GM23338 (cell line): Measurements from ENCODE around the gene CRKL. TPM values are rescaled to one million over a fixed set of nuclear protein-coding genes. Genes with fewer than 3 reads are reported as not detected.
"Not testable (repeated sequence)": the region's sequence is repeated elsewhere in the genome, so short reads cannot be mapped to it uniquely, and the experiment has no call there.

Source experiments
- ATAC-seq: fragments of 200-7000 bp; cut with Tn5 transposase; 3 replicates; pipeline ENCODE4 v1.9.1; 2020
- DNase-seq: peaks from one replicate; pipeline ENCODE4 v3.0.0-alpha.2; 2015; ENCODE audit warnings: low spot score
- H2AFZ ChIP-seq: fragments of 200-600 bp; sonication (generic); 2 replicates; pipeline ENCODE4 v1.8.0; 2016; ENCODE audit warnings: antibody characterized with exemption, mild to moderate bottlenecking, moderate library complexity
- H3F3A ChIP-seq: fragments of 200-600 bp; sonication (generic); replicated peaks from 2 replicates; pipeline ENCODE4 v1.8.0; 2017; ENCODE audit warnings: antibody characterized with exemption, mixed run types, low read depth
- H3K27ac ChIP-seq: fragments of 200-600 bp; sonication (generic); 2 replicates; pipeline ENCODE4 v1.6.1; 2016; ENCODE audit warnings: low read depth
- H3K27me3 ChIP-seq: fragments of 200-600 bp; sonication (generic); 2 replicates; pipeline ENCODE4 v1.8.0; 2016; ENCODE audit warnings: mild to moderate bottlenecking, mixed run types, moderate library complexity; ENCODE audit not compliant: insufficient read depth
- H3K36me3 ChIP-seq: fragments of 200-600 bp; sonication (generic); 2 replicates; pipeline ENCODE4 v1.8.0; 2016; ENCODE audit warnings: mild to moderate bottlenecking; ENCODE audit not compliant: insufficient read depth
- H3K4me1 ChIP-seq: fragments of 200-600 bp; sonication (generic); 2 replicates; pipeline ENCODE4 v1.8.0; 2016; ENCODE audit warnings: mild to moderate bottlenecking, moderate library complexity; ENCODE audit not compliant: insufficient read depth
- H3K4me2 ChIP-seq: fragments of 200-600 bp; sonication (generic); 2 replicates; pipeline ENCODE4 v1.7.1; 2017; ENCODE audit warnings: mixed run types
- H3K4me3 ChIP-seq: fragments of 200-600 bp; sonication (generic); 2 replicates; pipeline ENCODE4 v1.6.1; 2016; ENCODE audit warnings: mixed run types
- H3K79me2 ChIP-seq: fragments of 200-600 bp; sonication (generic); replicated peaks from 2 replicates; pipeline ENCODE4 v1.8.0; 2017; ENCODE audit warnings: mild to moderate bottlenecking; ENCODE audit not compliant: insufficient read depth
- H3K9me2 ChIP-seq: fragments of 200-600 bp; sonication (generic); 2 replicates; pipeline ENCODE4 v1.8.0; 2017; ENCODE audit not compliant: insufficient read depth
- H4K20me1 ChIP-seq: fragments of 200-600 bp; sonication (generic); replicated peaks from 2 replicates; pipeline ENCODE4 v1.8.0; 2017; ENCODE audit warnings: mild to moderate bottlenecking; ENCODE audit not compliant: insufficient read depth
- H3K27ac Mint-ChIP-seq: 2 replicates; pipeline ENCODE4 v1.8.0; 2020; ENCODE audit warnings: inconsistent platforms, mild to moderate bottlenecking, moderate library complexity, mixed read lengths
- H3K27me3 Mint-ChIP-seq: 3 replicates; pipeline ENCODE4 v1.8.0; 2022; ENCODE audit warnings: low read depth, mild to moderate bottlenecking, moderate library complexity, mixed read lengths, inconsistent platforms; ENCODE audit not compliant: insufficient read depth, poor library complexity
- H3K36me3 Mint-ChIP-seq: 3 replicates; pipeline ENCODE4 v1.8.0; 2021; ENCODE audit warnings: low read depth, mild to moderate bottlenecking, inconsistent platforms, moderate library complexity, mixed read lengths
- H3K4me1 Mint-ChIP-seq: 3 replicates; pipeline ENCODE4 v1.8.0; 2020; ENCODE audit warnings: mild to moderate bottlenecking, inconsistent platforms, mixed read lengths
- H3K4me3 Mint-ChIP-seq: 3 replicates; pipeline ENCODE4 v1.8.0; 2021; ENCODE audit warnings: moderate library complexity, mild to moderate bottlenecking, inconsistent platforms, mixed read lengths
- H3K9me3 Mint-ChIP-seq: 3 replicates; pipeline ENCODE4 v1.8.0; 2020; ENCODE audit warnings: moderate library complexity, mild to moderate bottlenecking, inconsistent platforms, mixed read lengths
- EZH2 ChIP-seq: fragments of 200-600 bp; sonication (generic); IDR thresholded peaks from one replicate; pipeline ENCODE4 v1.8.0; 2017; ENCODE audit warnings: antibody characterized with exemption, mild to moderate bottlenecking, low read depth; ENCODE audit not compliant: unreplicated experiment
- NANOG ChIP-seq: IDR thresholded peaks from 2 replicates; pipeline ENCODE4 v1.6.1; 2016; ENCODE audit warnings: antibody characterized with exemption, borderline replicate concordance
- POLR2AphosphoS5 ChIP-seq: IDR thresholded peaks from 2 replicates; pipeline ENCODE4 v1.6.1; 2016; ENCODE audit warnings: antibody characterized with exemption, low read depth
- STAT1 ChIP-seq: IDR thresholded peaks from one replicate; pipeline ENCODE4 v1.6.1; 2016; ENCODE audit warnings: antibody characterized with exemption; ENCODE audit not compliant: unreplicated experiment
- ZNF331 ChIP-seq: fragments of 250-450 bp; sonication (Bioruptor Pico); IDR thresholded peaks from 2 replicates; pipeline ENCODE4 v1.5.0; 2020; ENCODE audit warnings: low read depth, mild to moderate bottlenecking, moderate library complexity
- polyA plus RNA-seq: library from polyadenylated mRNA; unstranded; fragments of >200 nt; fragmentation: Nextera tagmentation; extraction: Ambion mirVana; gene quantifications from 2 replicates; pipeline ENCODE4 v1.2.1, GENCODE V29; 2016
- total RNA-seq: library from RNA; depleted of rRNA; stranded (reverse); fragments of >200 nt; shearing (Covaris generic); gene quantifications from 2 replicates; pipeline ENCODE4 v1.2.3, GENCODE V29; 2014
- TF ChIP-seq, protein P1 (sequence below), 2 experiments: fragments of 200-600 bp in 1 of 2; sonication (generic) in 1 of 2; conservative IDR thresholded peaks; 2 replicates each; pipeline versions ENCODE4 v1.5.1 to v1.6.1; 2016 to 2017; ENCODE audit warnings: antibody characterized with exemption in 2 of 2, low read depth in 2 of 2, mild to moderate bottlenecking in 2 of 2, moderate library complexity in 1 of 2

CRKL gene
- total and polyA plus RNA-seq, 2 experiments from 2014 or later, result 39.5 to 104 TPM

DNA sequence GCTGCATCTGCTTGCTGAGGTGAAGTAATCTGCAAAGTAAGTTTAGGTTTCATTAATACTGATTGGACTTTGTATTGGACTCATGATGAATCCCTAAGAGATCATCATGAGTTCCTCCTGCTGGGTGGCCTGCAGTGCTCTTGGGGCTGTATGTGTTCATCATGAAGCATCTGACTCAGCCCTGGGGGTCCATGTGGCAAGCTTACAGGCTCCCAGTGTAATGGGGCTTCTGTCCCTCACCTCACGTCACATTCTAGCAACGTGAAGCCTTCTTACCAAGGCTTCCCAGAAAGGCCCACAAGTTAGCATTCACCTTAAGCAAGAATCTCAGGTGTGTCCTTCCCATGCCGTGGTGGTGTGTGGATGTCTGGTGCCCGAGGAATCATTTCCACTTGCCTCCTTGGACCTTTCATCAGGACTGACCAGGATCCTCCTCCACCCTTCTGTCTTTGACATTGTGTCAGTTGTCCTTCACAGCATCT is 23.7 kb downstream of the CRKL start:
- Histone ChIP-seq H3K4me2 (no peak overlapping the region), H3K4me1 (peaks cover 20% of the 10 kb centered on the region), H3F3A (0 out of 2 replicates have a peak, but pooled peaks cover 3% of the 10 kb centered on the region), H3K27ac (no peak overlapping the region), H3K79me2 (peaks cover 100% of the 10 kb centered on the region), H3K4me3 (no peak overlapping the region), H2AFZ (no peak overlapping the region), H3K27me3 (no peaks in the 10 kb centered on the region), H3K9me2 (peaks cover 2% of the 10 kb centered on the region; the same call in 1 of the 2 replicates), H4K20me1 (peaks cover 96% of the 10 kb centered on the region), H3K36me3 (peaks cover 5% of the 10 kb centered on the region; the same call in 1 of the 2 replicates)
- peaks cover 5% of the 10 kb centered on the region for H3K27me3 Mint-ChIP-seq
- TF ChIP-seq POLR2AphosphoS5, result no peak
- no peak for TF ChIP-seq EZH2
- TF ChIP-seq, protein P1, sequence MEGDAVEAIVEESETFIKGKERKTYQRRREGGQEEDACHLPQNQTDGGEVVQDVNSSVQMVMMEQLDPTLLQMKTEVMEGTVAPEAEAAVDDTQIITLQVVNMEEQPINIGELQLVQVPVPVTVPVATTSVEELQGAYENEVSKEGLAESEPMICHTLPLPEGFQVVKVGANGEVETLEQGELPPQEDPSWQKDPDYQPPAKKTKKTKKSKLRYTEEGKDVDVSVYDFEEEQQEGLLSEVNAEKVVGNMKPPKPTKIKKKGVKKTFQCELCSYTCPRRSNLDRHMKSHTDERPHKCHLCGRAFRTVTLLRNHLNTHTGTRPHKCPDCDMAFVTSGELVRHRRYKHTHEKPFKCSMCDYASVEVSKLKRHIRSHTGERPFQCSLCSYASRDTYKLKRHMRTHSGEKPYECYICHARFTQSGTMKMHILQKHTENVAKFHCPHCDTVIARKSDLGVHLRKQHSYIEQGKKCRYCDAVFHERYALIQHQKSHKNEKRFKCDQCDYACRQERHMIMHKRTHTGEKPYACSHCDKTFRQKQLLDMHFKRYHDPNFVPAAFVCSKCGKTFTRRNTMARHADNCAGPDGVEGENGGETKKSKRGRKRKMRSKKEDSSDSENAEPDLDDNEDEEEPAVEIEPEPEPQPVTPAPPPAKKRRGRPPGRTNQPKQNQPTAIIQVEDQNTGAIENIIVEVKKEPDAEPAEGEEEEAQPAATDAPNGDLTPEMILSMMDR (conservative IDR thresholded peaks at IDR 0.05; ENCODE audit: low read depth in 2 of 2), result no peak
- TF ChIP-seq NANOG, result no peak
- TF ChIP-seq ZNF331 (CRISPR knock-in tag), result no peak
- no peak for TF ChIP-seq STAT1
- peaks cover 14% of the 10 kb centered on the region; the same call in 2 of the 3 replicates for H3K4me1 Mint-ChIP-seq
- no peaks in the 10 kb centered on the region for H3K9me3 Mint-ChIP-seq
- no peak overlapping the region for H3K4me3 Mint-ChIP-seq
- peaks cover 29% of the 10 kb centered on the region for H3K36me3 Mint-ChIP-seq
- DNase-seq, result no peak
- H3K27ac Mint-ChIP-seq, result no peak overlapping the region
- no peak for ATAC-seq

DNA sequence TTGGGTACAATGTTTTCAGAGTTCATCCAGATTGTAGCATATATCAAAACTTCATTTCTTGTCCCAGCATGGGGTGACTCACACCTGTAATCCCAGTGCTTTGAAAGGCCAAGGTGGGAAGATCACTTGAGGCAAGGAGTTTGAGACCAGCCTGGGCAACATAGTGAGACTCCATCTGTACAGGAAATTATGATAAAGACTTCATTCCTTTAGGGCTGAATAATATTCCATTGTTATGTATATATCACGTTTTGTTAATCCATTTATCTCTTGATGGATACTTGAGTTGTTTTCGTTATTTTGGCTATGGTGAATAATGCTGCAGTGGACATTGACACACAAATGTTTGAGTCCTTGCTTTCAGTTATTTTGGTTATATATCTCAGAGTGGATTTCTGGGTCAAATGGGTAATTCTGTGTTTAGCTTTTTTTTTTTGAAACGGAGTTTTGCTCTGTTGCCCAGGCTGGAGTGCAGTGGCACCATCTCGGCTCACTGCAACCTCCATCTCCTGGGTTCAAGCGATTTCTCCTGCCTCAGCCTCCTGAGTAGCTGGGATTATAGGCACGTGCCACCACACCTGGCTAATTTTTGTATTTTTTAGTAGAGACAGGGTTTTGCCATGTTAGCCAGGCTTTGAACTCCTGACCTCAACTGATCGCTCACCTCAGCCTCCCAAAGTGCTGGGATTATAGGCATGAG is 25.1 kb downstream of the CRKL start:
- H4K20me1 ChIP-seq, result peaks cover 97% of the 10 kb centered on the region
- not testable (repeated sequence) for H3F3A ChIP-seq, H3K36me3 ChIP-seq, H3K9me3 Mint-ChIP-seq, H3K9me2 ChIP-seq, H2AFZ ChIP-seq, H3K27me3 Mint-ChIP-seq, H3K4me3 ChIP-seq, H3K27ac ChIP-seq, H3K27me3 ChIP-seq, ATAC-seq, H3K4me2 ChIP-seq, DNase-seq, H3K27ac Mint-ChIP-seq, H3K4me3 Mint-ChIP-seq
- H3K36me3 Mint-ChIP-seq, result peaks cover 16% of the 10 kb centered on the region
- H3K4me1 Mint-ChIP-seq, result peaks cover 16% of the 10 kb centered on the region; the same call in 2 of the 3 replicates
- peaks cover 20% of the 10 kb centered on the region; the same call in 1 of the 2 replicates for H3K4me1 ChIP-seq
- H3K79me2 ChIP-seq, result peaks cover 100% of the 10 kb centered on the region
